Measurements from ENCODE around the gene COL5A1.
"Not testable (repeated sequence)": the region's sequence is repeated elsewhere in the genome, so short reads cannot be mapped to it uniquely, and the experiment has no call there.

COL5A1 gene

GRCh38 chr9:134653259-134654009, 11.8 kb downstream of the COL5A1 start:
- in situ Hi-C loops (cut with HindIII; ENCODE audit: low sequenced_read_pairs), result no loop called here

- in situ Hi-C loops (cut with HindIII; ENCODE audit: low sequenced_read_pairs), result no loop called here
These were observed 13.5 kb downstream of the COL5A1 start for GRCh38 chr9:134655101-134655500.

- in situ Hi-C loops (cut with HindIII; ENCODE audit: low sequenced_read_pairs), result no loop called here
These were observed 14.2 kb downstream of the COL5A1 start for GRCh38 chr9:134655586-134656333.

- in situ Hi-C loops (cut with HindIII; ENCODE audit: low sequenced_read_pairs), result no loop called here
These were observed 14.9 kb downstream of the COL5A1 start for GRCh38 chr9:134656334-134657006.

- in situ Hi-C loops (cut with HindIII; ENCODE audit: low sequenced_read_pairs), result no loop called here
These were observed 16.2 kb downstream of the COL5A1 start for GRCh38 chr9:134657666-134658377.

GRCh38 chr9:134658378-134658955, 16.9 kb downstream of the COL5A1 start:
- in situ Hi-C loops (cut with HindIII; ENCODE audit: low sequenced_read_pairs), result no loop called here

- in situ Hi-C loops (cut with HindIII; ENCODE audit: low sequenced_read_pairs), result no loop called here
These were observed 18.1 kb downstream of the COL5A1 start for GRCh38 chr9:134659688-134660131.

- in situ Hi-C loops (cut with HindIII; ENCODE audit: low sequenced_read_pairs), result no loop called here
These were observed 18.8 kb downstream of the COL5A1 start for GRCh38 chr9:134660407-134660806.

GRCh38 chr9:134661299-134661698, 19.7 kb downstream of the COL5A1 start:
- in situ Hi-C loops (cut with HindIII; ENCODE audit: low sequenced_read_pairs), result no loop called here

- in situ Hi-C loops (cut with HindIII; ENCODE audit: low sequenced_read_pairs), result no loop called here
These were observed 20.2 kb downstream of the COL5A1 start for GRCh38 chr9:134661791-134662142.

- in situ Hi-C loops (cut with HindIII; ENCODE audit: low sequenced_read_pairs), result no loop called here
These were observed 20.7 kb downstream of the COL5A1 start for GRCh38 chr9:134662143-134662876.

- in situ Hi-C loops (cut with HindIII; ENCODE audit: low sequenced_read_pairs), result no loop called here
These were observed 21.5 kb downstream of the COL5A1 start for GRCh38 chr9:134663084-134663483.

- in situ Hi-C loops (cut with HindIII; ENCODE audit: low sequenced_read_pairs), result no loop called here
These were observed 22.3 kb downstream of the COL5A1 start for GRCh38 chr9:134663753-134664415.

- in situ Hi-C loops (cut with HindIII; ENCODE audit: low sequenced_read_pairs), result no loop called here
These were observed 22.8 kb downstream of the COL5A1 start for GRCh38 chr9:134664446-134664845.

- in situ Hi-C loops (cut with HindIII; ENCODE audit: low sequenced_read_pairs), result no loop called here
These were observed 24.6 kb downstream of the COL5A1 start for GRCh38 chr9:134666208-134666607.

- in situ Hi-C loops (cut with HindIII; ENCODE audit: low sequenced_read_pairs), result no loop called here
These were observed 25.2 kb downstream of the COL5A1 start for GRCh38 chr9:134666831-134667230.

GRCh38 chr9:134668977-134669376, 27.4 kb downstream of the COL5A1 start:
- in situ Hi-C loops (cut with HindIII; ENCODE audit: low sequenced_read_pairs), result not testable (repeated sequence)

- in situ Hi-C loops (cut with HindIII; ENCODE audit: low sequenced_read_pairs), result no loop called here
These were observed 27.9 kb downstream of the COL5A1 start for GRCh38 chr9:134669399-134669955.

GRCh38 chr9:134670042-134670525, 28.5 kb downstream of the COL5A1 start:
- in situ Hi-C loops (cut with HindIII; ENCODE audit: low sequenced_read_pairs), result no loop called here

Data from endothelial cell of hepatic sinusoid (primary cell).